NK-92 (cell line): ENCODE data around the gene SWSAP1.
"Not testable (repeated sequence)": the region's sequence is repeated elsewhere in the genome, so short reads cannot be mapped to it uniquely, and the experiment has no call there.

Source experiments
- DNase-seq: peaks from one replicate; lab custom pipeline; 2025; ENCODE audit not compliant: unreplicated experiment; lab: John Stamatoyannopoulos, UW

The SWSAP1 gene

DNA sequence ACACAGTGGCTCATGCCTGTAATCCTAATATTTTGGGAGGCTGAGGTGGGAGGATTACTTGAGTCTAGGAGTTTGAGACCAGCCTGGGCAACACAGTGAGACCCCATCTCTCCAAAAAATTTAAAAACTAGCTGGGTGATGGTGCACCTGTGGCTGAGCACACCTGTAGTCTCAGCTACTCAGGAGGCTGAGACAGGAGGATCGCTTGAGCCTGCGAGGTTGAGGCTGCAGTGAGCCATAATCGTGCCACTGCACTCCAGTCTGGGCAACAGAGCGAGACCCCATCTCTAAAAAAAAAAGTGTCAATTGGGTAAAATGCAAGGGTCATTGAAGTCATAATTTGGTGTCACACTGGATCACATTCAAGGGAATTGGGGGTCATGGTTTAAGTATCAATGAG, 20.4 kb upstream of the SWSAP1 start:
- DNase-seq = not testable (repeated sequence)

DNA sequence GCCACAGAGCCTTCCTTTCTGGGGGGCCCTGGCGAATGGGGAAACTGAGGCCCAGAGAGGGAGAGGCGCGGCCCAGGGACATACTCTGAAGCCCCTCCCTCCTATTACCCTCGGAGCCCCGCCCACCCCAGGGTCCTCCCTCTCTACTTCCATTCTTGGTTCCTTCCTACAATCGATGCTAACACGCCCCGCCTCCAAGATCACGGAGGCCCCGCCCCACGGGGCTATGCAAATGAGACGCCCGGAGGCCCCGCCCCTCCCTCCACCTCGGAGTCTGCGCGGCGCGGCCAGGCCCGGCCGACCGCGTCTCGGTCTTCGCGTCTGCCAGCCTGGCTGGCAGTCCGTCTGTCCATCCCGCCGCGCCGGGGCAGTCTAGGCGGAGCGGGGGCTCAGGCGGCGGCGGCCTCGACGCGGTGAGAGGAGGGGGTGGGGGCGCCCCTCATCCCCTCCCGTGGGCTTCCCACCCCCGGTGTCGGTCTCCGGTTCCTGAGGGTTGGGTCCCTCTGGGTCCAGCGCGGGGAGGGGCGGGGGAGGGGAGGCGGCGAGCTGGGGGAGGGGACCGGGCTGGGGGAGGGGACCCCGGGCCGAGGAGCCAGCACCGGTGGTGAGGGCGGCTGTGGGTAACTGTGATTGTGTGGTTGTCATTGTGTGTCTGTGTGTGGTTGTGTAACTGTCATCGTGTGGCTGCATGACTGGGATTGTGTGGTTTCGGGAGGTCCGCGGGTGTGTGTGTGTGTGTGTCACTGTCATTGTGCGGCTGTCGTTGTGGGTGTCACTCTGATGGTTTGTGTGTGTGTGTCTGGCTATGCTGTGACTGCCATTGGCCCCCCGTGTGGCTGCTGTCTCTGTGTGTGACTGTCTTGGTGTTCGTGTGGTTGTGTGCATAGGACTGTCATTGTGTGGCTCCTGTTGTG, 19.0 kb upstream of the SWSAP1 start, which contains the start of gene PLPPR2:
Gene PLPPR2, plus strand, starts transcription at position 273 of the 914 bp plus-strand sequence. CDS start 2,242 bp downstream, outside the sequence.
- DNase-seq = no peak

DNA sequence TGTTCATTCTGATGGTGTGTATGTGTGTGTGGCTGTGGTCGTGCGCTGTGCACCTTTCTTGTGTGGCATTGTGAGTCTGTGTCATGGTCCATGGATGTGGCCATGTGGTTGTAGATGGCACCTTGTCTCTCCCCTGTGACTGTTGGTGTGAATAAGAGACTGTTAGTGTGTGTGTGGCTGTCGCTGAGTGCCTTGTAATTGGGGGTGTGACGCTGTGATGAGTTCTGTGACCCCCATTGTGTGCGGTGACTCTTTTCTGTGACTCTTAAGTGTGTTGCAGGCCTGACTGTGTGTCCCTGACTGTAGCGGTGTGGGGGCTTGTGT, 18.4 kb upstream of the SWSAP1 start:
- no peak for DNase-seq

DNA sequence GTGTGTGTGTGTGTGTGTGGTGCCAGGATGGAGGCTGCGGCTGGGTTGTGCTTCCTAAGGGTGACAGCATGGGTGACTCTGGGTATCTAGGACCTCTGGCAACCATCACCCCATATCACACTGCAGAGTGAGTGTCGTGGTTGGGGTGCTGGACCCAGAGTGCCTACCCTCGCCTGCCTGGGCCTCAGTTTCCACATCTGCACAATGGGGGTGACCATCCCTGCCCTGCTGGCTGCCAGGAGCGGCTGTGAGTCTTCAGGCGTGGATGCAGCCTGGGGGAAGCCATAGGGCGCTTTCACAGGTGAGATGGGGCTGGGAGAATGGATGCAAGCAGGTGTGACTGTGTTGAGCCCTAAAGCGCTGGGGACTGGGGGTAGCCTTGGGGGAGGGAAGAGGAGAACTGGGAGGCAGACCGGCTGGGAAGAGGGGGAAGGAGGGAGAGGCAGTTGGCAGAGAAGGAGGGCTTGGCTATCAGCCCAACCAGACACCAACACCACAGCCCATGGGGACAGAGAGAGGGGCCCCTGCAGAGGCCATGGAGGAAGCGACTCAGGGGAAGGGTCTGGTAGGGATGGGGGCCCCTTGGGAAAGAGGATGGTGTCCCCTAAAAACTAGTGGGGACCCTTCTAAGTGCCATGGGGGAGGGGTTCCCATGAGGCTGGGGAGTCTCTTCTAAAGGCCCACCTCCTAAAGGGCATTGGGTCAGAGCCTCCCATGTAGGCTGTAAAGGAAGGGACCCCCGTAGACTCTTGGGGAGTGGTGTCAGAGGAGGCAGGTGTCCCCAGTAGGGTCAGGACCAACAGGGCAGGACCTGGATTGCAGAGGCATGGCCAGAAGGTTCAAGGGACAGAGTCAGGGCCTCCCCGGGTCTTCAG, 17.6 kb upstream of the SWSAP1 start:
- no peak for DNase-seq

DNA sequence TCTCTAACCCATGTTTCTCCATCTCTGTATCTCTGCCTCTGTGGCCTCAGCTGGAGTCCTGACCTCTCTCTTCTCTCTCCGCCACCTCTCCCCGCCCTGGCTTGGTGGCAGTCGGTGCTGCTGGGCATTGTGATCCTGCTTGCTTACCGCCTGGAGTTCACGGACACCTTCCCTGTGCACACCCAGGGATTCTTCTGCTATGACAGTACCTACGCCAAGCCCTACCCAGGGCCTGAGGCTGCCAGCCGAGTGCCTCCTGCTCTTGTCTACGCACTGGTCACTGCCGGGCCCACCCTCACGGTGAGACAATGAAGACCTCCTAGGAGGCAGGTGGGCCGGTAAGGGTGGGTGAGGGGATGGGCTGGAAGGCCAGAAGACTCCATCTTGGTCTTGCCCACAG, 15.0 kb upstream of the SWSAP1 start:
- DNase-seq = no peak

DNA sequence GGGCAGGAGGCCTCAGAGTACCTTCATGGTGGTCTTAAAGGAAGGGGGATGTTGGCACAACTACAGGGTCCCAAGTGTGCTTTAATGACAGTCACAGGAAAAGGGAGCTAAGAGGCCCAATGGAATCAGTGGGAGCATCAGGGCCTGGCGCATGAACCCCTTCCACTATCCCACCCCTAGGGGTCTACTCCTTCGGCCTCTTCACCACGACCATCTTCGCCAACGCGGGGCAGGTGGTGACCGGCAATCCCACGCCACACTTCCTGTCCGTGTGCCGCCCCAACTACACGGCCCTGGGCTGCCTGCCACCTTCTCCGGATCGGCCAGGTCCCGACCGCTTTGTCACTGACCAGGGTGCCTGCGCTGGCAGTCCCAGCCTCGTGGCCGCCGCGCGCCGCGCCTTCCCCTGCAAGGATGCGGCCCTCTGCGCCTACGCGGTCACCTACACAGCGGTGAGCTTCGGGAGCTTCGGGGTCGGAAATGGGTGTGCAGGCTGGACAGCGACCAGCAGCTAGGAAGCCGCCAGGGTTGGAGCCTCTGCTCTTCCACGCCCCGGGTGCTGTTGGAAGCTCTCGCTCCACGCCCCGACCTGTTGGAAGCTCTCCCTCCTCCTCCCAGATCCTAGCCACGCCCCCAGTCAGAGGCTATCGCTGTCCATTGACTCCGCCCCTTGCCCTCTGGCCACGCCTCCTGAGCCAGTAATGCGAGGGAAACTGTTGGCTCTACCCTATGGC, 13.3 kb upstream of the SWSAP1 start:
- no peak for DNase-seq

DNA sequence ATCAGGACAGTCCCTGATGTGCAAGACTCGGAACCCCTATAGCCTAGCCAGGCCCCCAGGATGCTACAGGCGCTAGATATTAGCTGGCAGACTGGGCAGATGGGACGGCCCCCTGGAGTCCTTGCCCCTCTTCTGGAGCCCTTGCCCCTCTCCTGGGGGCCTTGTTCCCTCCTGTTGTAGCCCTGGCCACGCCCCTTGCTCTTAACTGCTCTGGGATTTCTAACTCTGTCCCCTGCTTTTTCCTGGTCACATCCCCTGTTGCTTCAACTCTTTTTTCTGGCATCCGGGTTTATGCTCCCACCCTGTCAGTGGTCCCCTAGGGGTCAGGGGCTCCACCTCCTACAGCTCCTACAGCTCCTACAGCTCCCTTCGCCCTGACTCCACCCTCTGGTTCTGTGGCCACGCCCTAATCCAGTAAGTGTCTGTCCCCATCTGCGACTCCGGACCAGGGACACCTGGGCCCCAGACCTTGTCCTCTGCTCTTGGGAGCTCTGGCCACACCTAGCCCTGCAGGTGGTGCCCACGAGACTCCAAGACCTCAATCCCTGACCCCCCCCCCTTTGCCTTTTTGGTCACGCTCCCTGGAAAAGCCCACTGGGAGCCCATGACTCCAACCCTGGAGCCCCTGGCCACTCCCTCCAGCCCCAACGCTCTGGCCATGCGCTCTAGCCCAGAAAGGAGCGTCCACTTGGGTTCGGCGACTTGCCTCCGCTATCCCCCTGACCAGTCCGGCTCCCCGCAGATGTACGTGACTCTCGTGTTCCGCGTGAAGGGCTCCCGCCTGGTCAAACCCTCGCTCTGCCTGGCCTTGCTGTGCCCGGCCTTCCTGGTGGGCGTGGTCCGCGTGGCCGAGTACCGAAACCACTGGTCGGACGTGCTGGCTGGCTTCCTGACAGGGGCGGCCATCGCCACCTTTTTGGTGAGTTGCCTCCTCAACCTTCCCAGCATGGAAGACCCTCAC, 12.4 kb upstream of the SWSAP1 start:
- DNase-seq = no peak

DNA sequence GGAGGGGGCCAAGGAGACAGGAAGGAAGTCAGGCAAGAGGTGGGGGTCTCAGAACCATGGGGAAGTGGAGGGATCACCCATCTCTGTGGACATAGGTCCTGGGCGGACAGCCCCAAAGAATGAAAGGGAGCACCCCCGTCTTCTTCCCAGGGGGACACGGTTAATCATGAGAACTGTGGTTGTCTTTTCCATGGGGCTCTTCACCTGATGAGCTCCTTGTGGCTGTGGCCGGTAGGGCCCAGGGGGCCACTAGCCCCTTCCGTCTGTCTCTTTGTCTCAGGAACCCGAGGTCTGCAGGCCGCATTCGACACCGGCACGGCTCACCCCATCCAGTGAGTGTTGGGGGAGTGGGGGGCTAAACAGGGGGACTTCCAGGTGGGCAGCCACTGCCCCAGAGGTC, 10.6 kb upstream of the SWSAP1 start:
- no peak for DNase-seq

DNA sequence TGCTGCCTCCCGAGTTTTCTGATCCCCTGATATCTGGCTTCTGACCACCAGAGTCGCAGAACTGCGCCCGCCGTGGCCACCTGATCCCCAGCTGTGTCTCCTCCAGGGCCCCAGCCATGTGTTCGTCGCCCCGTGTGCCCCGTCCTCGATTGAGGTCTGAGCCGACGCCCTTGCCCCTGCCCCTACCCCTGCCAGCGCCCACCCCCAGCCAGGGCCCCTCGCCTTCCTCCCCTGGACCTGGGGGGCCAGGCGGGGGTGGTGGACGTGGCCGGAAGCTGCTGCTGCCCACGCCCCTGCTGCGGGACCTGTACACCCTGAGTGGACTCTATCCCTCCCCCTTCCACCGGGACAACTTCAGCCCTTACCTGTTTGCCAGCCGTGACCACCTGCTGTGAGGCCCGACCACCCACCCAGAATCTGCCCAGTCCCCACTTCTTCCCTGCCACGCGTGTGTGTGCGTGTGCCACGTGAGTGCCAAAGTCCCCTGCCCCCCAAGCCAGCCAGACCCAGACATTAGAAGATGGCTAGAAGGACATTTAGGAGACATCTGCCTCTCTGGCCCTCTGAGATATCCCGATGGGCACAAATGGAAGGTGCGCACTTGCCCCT, 10.1 kb upstream of the SWSAP1 start:
- DNase-seq = no peak

DNA sequence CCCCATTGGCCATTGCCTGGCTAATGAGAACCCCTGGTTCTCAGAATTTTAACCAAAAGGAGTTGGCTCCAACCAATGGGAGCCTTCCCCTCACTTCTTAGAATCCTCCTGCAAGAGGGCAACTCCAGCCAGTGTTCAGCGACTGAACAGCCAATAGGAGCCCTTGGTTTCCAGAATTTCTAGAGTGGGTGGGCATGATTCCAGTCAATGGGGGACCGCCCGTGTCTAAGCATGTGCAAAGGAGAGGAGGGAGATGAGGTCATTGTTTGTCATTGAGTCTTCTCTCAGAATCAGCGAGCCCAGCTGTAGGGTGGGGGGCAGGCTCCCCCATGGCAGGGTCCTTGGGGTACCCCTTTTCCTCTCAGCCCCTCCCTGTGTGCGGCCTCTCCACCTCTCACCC, 9.5 kb upstream of the SWSAP1 start:
- DNase-seq = no peak

DNA sequence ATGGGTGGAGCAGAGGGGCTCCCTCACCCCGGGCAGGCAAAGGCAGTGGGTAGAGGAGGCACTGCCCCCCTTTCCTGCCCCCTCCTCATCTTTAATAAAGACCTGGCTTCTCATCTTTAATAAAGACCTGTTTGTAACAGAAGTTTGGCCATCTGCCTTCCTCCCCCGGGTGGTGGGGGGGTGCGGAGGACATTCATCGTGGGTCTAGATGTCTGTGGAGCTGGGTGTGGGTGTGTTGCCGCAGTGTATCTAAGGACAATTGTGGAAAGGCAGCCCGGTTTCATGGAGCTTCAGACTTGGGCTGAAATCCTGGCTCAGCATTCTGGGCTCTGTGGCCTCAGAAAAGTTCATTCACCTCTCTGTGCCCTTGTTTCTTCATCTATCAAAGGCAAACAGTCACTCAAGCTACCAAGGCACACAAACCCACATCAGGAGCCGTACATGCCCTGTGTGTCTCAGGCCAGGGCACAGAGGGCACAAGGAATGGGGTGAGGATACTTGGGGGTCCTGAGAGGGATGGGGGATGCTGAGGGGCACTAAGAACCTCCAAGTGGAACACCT, 8.8 kb upstream of the SWSAP1 start:
- DNase-seq = no peak

DNA sequence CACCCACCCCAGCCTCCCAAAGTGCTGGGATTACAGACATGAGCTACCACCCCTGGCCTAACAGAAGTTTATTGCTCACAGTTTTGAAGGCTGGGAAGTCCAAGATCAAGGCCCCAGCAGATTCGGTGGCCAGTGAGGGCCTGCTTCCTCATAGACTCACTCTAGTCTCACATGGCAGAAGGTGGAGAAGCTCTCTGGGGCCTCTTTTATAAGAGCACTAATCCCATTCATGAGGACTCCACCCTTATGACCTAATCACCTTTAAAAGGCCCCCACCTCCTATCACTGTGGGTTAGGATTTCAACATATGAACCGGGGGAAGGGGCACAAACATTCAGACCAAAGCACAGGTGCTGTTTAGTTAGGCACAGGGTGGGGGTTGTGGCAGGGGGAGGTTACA, 6.9 kb upstream of the SWSAP1 start:
- no peak for DNase-seq

DNA sequence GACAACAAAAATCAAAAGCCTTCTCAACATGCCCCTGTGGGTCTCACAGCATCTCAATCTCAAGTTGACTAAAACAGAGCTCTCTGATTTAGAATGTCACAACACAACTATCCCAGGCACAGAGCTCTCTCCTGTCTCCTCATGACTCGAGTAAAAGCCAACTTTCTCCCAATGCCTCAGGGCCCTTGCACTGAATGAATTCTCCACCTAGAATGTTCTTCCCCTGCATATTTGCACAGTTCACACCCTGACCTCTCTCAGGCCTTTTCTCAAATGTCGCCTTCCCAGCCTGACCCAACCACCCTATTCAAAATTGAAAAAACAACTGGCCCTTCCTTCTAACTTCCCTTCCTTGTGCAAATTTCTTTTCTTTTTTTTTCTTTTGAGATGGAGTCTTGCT, 3.7 kb upstream of the SWSAP1 start:
- no peak for DNase-seq

DNA sequence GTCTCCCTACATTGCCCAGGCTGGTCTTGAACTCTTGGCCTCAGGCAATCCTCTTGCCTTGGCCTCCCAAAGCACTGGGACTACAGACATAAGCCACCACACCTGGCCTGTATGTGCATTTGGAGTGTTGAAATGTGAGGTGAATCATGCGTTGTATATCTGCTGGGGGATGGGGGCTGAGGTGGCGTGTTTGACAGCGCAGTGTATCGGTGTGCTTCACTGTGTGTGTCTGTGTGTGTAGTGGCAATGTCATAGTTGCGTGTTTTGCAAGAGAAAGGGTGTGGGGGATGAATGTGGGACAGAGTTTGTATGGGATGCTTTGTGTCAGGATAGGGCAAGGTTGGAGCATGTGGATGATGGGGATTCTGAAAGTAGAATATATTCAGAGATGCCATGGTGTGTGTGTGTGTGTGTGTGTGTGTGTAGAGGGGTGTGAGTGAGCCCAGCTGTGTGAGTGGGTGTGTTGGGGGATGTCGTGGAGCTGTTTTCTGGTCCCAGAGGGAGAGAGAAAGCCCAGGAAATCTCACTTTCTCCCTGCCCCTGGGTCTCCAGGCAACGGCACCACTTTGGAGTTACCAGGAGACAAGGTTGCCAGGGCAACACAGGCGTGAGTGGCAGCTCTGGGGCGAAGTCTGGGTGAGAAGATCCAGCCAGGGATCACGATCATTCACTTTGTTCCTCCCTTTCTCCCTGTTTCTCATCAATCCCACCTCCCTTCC, 1.1 kb upstream of the SWSAP1 start:
- DNase-seq = no peak

DNA sequence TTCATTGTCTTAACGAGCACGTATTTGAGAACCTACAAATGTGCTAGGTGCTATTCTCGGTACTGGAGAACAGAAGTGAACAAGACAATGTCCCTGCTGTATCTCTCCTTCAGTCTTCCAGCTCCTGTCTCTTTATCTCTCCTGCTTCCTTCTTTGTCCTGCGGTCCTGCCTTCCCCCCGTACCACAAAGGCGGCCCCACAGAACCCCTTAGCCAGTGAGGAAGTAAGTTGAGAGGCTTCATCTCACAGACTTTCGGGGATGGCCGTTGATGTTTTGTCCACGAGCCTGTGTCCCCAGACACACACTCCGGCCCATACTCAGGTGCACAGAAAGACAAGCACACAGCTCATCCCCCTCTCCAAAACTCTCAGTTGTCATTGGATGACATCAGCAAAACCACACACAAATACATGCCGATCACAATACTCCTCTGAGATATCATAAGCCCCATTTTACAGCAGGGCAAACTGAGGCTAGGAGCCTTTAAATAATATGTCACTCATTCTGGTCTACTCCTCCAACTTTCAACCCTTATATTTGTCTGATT, 507 bp upstream of the SWSAP1 start:
- no peak for DNase-seq

DNA sequence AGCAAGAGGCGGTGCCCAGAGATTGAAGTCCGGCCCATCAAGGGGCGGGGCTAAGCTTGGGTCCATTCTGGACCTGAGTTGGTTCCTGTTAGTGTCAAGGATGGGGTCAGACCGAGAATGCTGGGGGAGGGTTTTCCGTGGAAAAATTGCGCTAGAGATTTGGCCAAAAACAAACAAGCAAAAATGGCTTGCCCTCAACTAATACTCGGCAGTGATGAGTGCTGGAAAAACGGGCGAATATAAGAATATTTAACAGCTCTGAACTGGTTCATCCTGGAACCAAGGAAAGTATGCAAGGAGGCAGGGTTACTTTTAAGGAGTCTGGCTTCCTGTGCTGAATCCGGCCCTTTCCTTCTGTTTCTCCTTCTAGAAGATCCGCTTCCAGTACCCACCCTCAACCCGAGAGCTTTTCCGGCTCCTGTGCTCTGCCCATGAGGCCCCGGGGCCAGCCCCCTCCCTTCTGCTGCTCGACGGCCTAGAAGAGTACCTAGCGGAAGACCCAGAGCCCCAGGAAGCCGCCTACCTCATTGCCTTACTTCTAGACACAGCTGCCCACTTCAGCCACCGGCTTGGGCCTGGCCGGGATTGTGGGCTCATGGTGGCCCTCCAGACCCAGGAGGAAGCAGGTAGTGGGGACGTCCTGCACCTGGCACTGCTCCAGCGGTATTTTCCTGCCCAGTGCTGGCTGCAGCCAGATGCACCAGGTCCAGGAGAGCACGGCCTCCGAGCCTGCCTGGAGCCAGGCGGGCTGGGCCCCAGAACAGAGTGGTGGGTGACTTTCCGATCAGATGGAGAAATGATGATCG, 880 bp downstream of the SWSAP1 start:
- no peak for DNase-seq

DNA sequence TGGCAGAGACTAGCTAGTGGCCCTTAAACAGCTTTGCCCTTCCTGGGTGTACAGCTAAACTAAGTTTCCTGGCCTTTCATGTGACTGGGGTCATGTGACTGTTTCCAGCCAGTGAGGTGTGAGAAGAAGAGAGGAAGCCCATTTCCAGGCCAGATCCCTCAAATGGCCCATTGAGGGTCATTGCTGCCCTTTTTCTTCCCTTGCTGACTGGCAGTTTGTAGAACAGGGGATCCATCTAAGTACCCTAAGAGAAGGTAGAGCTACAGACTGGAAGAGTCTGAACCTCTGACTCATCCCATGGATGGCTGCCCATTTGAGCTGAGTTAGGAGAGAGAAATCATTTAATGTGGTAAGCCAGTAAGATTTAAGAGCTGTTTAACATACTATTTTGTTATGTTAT, 2.8 kb downstream of the SWSAP1 start:
- DNase-seq = no peak

DNA sequence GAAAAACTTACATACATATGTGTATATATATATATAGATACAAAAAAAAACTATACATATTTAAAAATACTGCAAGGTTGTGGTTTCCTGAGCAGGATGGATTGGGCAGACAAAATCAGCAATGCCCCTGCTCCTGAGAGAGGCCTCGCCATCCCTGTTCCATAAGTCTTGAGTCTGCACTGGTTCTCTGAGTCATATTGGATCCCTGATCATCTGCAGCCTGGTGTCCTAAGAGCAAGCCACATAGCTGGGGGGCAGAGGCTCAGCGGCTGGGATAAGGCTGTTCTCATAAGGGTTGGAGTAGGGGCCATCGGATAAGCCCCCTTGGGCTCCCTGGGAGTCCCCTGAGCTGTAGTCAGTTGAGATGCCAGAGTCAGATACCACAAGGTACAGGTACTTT, 3.3 kb downstream of the SWSAP1 start:
- no peak for DNase-seq
